Measurements from ENCODE around the gene LRMDA.

DNA sequence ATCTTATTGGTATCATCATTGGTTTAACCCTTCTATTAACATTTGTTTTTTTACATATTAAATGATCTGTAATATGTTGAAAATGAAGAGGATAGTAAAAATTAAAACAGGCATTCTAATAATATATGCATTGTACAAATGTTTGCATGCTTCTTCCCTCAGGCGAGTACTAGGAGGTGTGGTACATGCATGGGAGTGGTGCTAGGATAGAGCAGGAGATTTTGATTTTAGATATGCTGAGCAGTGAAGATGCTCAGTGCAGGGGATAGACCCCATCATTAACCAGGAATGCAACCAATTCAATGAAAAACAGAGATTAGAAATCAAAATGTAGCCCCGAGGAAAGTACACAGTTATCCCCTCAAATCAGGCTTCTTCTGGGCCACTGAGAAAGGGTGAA, 916.4 kb downstream of the LRMDA start:
- TF ChIP-seq CTCF (IDR thresholded peaks at IDR 0.05; ENCODE audit: insufficient read depth, low read length, poor library complexity, severe bottlenecking): no peak
- no peak for TF ChIP-seq EZH2phosphoT487 (conservative IDR thresholded peaks at IDR 0.05; ENCODE audit: low read length)

Data from SU-DHL-6 (cell line).